ENCODE measurements around the gene UPK2. TPM values are rescaled to one million over a fixed set of nuclear protein-coding genes. Genes with fewer than 3 reads are reported as not detected.

UPK2 gene
- total and polyA plus RNA-seq, 2 donors (not counting 3 experiments of a cell fraction or from before 2014, with no cell fraction given), result 0.11 TPM; not detected in 1

DNA sequence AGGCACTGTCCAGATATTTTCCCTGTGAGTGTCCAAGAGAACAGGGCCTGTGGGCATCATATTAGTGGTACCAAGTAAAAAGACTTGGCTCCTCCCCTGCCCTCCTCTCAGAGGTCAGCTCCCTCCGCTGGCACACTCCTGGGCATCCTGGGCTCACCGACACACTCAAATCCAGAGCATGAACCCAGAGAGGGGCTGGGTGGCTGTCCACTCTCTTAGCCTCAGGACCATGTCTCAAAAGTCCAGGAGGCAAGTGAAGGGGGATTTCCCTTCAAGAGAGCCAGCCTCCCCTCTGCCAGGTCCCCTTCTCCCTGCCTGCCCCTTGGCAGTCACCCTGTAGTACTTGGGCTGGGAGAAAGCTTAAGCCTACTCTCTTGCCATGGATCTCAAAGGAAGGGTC is 40.7 kb upstream of the UPK2 start:
- Histone ChIP-seq H3K9ac (replicated peaks; ENCODE audit: extremely low read depth, insufficient read depth, low read length) (no peak overlapping the region), H3K9me3 (replicated peaks; ENCODE audit: control insufficient read depth, insufficient read depth, low read length) (no peaks in the 10 kb centered on the region)

More for the DNA sequence above, 40.7 kb upstream of the UPK2 start:
- Histone ChIP-seq H3K4me2 (ENCODE audit: insufficient read depth, low read length) (no peak overlapping the region), H3K4me3 (replicated peaks in 1 of 3; ENCODE audit: insufficient read depth in 1 of 3, low read depth in 1 of 3, low read length in 3 of 3) (no peak overlapping the region), H3K79me2 (ENCODE audit: control insufficient read depth, insufficient read depth, low read length) (peaks cover 47% of the 10 kb centered on the region), H2AFZ (ENCODE audit: low read depth, low read length) (no peak overlapping the region), H4K20me1 (replicated peaks; ENCODE audit: control insufficient read depth, extremely low read depth, insufficient read depth, low read length) (no peaks in the 10 kb centered on the region), H3K27me3 (ENCODE audit: control insufficient read depth in 2 of 2, insufficient read depth in 2 of 2, low read length in 2 of 2) (no peaks in the 10 kb centered on the region), H3K4me1 (ENCODE audit: control insufficient read depth, extremely low read depth, insufficient read depth, low read length) (peaks cover 74% of the 10 kb centered on the region), H3K9me1 (replicated peaks; ENCODE audit: control insufficient read depth, extremely low read depth, insufficient read depth, low read length) (no peaks in the 10 kb centered on the region), H3K36me3 (ENCODE audit: control insufficient read depth in 2 of 2, extremely low read depth in 1 of 2, insufficient read depth in 2 of 2, low read length in 2 of 2) (no peaks in the 10 kb centered on the region), H3K27ac (ENCODE audit: insufficient read depth, low read depth, low read length) (no peak overlapping the region)
- intact Hi-C loops (cut with micrococcal nuclease) (no loop called here), dilution Hi-C loops (cut with MboI; ENCODE audit: extremely low pct_ligation_motif_present, low sequenced_read_pairs) (no loop called here)
- no peak for DNase-seq (ENCODE audit: low read depth, low spot score)
- POLR2A ChIA-PET, result no interaction called here
- CTCF ChIA-PET, result interaction anchor here (10.0 kb wide), 1 partner anchor 11 kb away, joined by 330 read pairs; the partner anchor contains the start of gene BCL9L
- no peak for FAIRE-seq
- no peak for TF ChIP-seq POLR2A (IDR thresholded peaks at IDR 0.05; ENCODE audit: low read depth, low read length)
- TF ChIP-seq, protein P1, sequence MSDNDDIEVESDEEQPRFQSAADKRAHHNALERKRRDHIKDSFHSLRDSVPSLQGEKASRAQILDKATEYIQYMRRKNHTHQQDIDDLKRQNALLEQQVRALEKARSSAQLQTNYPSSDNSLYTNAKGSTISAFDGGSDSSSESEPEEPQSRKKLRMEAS (IDR thresholded peaks at IDR 0.05; ENCODE audit: insufficient read depth, insufficient read length), result no peak
- no peak for TF ChIP-seq FOS (IDR thresholded peaks at IDR 0.05; ENCODE audit: borderline replicate concordance, insufficient read depth, low read length)
- TF ChIP-seq MYC (IDR thresholded peaks at IDR 0.05; ENCODE audit: low read depth, low read length), result no peak
- no peak for TF ChIP-seq POLR2AphosphoS5 (IDR thresholded peaks at IDR 0.05; ENCODE audit: insufficient read depth, low read depth, low read length)
- TF ChIP-seq JUN (IDR thresholded peaks at IDR 0.05; ENCODE audit: borderline replicate concordance, insufficient read depth, insufficient read length, low read depth), result no peak
- TF ChIP-seq, protein P2, sequence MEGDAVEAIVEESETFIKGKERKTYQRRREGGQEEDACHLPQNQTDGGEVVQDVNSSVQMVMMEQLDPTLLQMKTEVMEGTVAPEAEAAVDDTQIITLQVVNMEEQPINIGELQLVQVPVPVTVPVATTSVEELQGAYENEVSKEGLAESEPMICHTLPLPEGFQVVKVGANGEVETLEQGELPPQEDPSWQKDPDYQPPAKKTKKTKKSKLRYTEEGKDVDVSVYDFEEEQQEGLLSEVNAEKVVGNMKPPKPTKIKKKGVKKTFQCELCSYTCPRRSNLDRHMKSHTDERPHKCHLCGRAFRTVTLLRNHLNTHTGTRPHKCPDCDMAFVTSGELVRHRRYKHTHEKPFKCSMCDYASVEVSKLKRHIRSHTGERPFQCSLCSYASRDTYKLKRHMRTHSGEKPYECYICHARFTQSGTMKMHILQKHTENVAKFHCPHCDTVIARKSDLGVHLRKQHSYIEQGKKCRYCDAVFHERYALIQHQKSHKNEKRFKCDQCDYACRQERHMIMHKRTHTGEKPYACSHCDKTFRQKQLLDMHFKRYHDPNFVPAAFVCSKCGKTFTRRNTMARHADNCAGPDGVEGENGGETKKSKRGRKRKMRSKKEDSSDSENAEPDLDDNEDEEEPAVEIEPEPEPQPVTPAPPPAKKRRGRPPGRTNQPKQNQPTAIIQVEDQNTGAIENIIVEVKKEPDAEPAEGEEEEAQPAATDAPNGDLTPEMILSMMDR (IDR thresholded peaks at IDR 0.05; ENCODE audit: extremely low read depth in 1 of 2, insufficient read depth in 1 of 2, low read depth in 1 of 2, low read length in 2 of 2), result no peak
- BruUV-seq (replicated peaks), result no TSS peak
